HG02759 (cell line): ENCODE data around the gene FDX1.

Experiments
- ATAC-seq: cut with Tn5 transposase; IDR thresholded peaks from one replicate; pipeline ENCODE4 v1.9.1; 2021; ENCODE audit warnings: mild to moderate bottlenecking, moderate library complexity; ENCODE audit not compliant: unreplicated experiment

FDX1 gene

DNA sequence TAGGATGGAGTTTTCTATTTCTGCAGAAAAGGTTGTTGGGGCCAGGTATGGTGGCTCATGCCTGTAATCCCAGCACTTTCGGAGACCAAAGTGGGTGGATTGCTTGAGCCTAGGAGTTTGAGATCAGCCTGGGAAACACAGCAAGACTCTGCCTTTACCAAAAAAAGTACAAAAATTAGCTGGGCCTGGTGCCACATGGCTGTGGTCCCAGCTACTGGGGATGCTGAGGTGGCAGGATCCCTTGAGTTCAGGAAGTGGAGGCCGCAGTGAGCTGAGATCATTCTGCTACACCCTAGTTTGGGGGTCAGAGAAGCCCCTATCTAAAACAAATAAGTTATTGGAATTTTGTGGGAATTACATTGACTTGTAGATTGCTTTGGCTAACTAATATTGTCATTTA is 71.7 kb downstream of the FDX1 start:
- no peak for ATAC-seq

- ATAC-seq: no peak
Measured at GRCh38 chr11:110505528-110506284, 76.0 kb downstream of the FDX1 start.

GRCh38 chr11:110507328-110507727 is 77.6 kb downstream of the FDX1 start:
- ATAC-seq: no peak

- ATAC-seq: no peak
Measured at GRCh38 chr11:110508786-110509185, 79.0 kb downstream of the FDX1 start.

DNA sequence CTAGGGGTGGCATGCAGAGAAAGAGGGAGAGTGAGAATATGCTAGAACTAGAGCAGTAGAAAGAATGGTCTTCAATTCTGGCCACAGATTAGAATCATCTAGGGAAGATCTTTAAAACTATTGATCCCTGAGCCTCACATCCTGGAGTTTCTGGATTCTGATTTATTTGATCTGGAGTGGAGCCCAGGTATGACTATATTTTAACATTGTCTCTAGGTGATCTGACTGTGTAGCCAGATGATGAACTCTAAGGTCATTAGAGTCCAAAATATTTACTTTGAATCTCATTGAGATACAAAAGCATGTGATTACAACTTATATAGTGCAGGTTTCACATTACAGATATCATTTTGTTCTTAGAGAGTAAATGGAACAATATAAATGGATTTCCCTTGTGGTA is 79.7 kb downstream of the FDX1 start:
- no peak for ATAC-seq

DNA sequence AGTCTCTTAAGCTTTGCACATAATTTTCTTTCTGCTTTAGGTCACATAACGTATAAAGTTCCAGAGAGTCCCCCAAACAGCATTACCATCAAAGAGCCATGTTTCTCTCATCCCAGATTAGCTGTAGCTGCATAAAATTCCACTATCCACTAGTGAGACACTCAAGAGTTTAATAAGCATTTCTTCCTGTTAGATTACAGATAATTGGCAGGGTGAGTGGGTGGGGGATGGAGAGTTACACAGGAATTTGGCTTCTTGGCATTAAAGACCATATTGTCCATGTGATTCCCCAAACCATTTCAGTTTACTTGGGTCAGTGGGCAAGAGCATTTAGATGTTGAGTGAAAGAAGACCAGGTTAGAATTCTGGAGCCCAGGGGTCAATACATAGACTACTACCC is 82.3 kb downstream of the FDX1 start:
- ATAC-seq: no peak

GRCh38 chr11:110513259-110513801 is 83.6 kb downstream of the FDX1 start:
- no peak for ATAC-seq

DNA sequence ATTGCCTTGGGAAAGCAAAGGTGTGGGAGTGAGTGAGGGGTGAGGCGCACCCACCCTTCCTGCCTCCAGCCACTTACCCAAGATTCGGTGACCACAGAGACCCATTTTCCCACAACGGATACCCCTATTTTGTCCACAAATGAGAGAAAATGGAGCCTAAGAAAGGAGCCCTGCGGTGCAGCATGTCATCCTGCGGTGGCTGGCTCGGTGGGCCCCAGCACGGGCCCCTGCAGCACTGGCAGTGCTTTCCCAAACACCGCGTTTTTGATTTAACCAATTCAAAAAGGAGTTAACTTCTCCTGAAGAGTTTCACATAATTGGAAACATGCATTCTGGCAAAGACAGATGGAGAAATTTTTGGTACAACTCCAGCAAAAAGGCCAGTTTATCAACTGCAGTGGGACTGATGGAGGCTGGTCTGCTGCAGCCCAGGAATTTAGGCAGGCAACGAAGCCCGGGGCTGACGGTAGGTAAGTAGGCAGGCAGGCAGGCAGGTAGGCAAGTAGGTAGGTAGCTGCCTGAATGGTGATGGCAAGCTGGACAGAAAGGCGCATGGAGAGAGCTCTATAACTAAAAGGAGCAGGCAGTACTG is 84.2 kb downstream of the FDX1 start:
- ATAC-seq: no peak
